ENCODE measurements around the gene SPOCK3.

DNA sequence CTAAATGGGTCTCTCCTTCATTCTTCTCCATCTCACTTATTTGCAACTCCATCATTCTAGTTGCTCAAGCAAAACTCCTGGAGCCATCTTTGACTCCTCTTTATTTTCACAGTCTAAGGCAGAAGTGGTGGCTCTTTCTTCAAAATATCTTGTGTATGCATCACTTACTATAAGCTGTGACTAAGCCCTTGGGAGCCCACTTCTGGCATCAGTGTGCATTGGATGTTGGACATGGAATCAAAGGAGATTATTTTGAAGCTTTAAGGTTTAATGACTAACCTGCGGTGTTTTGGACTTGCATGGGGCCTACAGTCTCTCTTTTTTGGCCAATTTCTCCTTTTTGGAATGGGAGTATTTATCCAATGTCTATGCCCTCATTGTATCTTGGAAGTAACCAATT is 276.8 kb downstream of the SPOCK3 start:
- TF ChIP-seq CSDC2 (CRISPR knock-in tag; IDR thresholded peaks at IDR 0.05) (no peak), ZNF70 (CRISPR knock-in tag; IDR thresholded peaks at IDR 0.05) (no peak), BACH2 (CRISPR knock-in tag; IDR thresholded peaks at IDR 0.05; ENCODE audit: borderline replicate concordance) (no peak), RARB (CRISPR knock-in tag; IDR thresholded peaks at IDR 0.05) (no peak), OSR1 (CRISPR knock-in tag; IDR thresholded peaks at IDR 0.05) (no peak), TOX (CRISPR knock-in tag; IDR thresholded peaks at IDR 0.05; ENCODE audit: borderline replicate concordance) (no peak), ZNF565 (CRISPR knock-in tag; conservative IDR thresholded peaks at IDR 0.05; ENCODE audit: low read depth) (no peak), ZFP30 (CRISPR knock-in tag; IDR thresholded peaks at IDR 0.05) (no peak), ZFP3 (CRISPR knock-in tag; IDR thresholded peaks at IDR 0.05) (no peak), ISL1 (CRISPR knock-in tag; IDR thresholded peaks at IDR 0.05) (no peak)
- TF ChIP-seq, protein P1, sequence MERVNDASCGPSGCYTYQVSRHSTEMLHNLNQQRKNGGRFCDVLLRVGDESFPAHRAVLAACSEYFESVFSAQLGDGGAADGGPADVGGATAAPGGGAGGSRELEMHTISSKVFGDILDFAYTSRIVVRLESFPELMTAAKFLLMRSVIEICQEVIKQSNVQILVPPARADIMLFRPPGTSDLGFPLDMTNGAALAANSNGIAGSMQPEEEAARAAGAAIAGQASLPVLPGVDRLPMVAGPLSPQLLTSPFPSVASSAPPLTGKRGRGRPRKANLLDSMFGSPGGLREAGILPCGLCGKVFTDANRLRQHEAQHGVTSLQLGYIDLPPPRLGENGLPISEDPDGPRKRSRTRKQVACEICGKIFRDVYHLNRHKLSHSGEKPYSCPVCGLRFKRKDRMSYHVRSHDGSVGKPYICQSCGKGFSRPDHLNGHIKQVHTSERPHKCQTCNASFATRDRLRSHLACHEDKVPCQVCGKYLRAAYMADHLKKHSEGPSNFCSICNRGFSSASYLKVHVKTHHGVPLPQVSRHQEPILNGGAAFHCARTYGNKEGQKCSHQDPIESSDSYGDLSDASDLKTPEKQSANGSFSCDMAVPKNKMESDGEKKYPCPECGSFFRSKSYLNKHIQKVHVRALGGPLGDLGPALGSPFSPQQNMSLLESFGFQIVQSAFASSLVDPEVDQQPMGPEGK (CRISPR knock-in tag; IDR thresholded peaks at IDR 0.05; ENCODE audit: borderline replicate concordance) = no peak
- TF ChIP-seq, protein P2, sequence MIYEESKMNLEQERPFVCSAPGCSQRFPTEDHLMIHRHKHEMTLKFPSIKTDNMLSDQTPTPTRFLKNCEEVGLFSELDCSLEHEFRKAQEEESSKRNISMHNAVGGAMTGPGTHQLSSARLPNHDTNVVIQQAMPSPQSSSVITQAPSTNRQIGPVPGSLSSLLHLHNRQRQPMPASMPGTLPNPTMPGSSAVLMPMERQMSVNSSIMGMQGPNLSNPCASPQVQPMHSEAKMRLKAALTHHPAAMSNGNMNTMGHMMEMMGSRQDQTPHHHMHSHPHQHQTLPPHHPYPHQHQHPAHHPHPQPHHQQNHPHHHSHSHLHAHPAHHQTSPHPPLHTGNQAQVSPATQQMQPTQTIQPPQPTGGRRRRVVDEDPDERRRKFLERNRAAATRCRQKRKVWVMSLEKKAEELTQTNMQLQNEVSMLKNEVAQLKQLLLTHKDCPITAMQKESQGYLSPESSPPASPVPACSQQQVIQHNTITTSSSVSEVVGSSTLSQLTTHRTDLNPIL (CRISPR knock-in tag; IDR thresholded peaks at IDR 0.05; ENCODE audit: low read depth) = no peak
